Measurements from ENCODE around the gene CCR8. TPM values are rescaled to one million over a fixed set of nuclear protein-coding genes. Genes with fewer than 3 reads are reported as not detected.
"Not testable (repeated sequence)": the region's sequence is repeated elsewhere in the genome, so short reads cannot be mapped to it uniquely, and the experiment has no call there.

The CCR8 gene
- total RNA-seq, 1 experiment from 2014 or later: not detected

DNA sequence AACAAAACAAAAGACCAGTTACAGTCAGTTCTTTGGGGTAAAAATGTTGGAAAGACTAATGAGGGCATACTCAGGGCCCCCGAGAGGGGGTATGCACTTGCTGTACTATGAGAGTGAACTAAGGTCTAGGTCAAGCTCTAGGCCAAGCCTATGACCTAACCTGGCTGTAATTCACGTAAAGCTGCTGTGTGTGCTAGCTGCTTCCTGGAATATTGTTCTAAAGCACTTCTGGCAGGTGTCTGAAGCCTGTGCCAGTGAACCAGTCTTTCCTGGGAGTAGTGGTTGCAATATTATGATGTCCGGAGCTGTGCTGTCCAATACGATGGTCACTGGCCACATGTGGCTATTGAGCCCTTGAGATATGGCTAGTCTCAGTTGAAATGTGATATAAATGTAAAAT lies 36.5 kb upstream of the CCR8 start:
- DNase-seq (ENCODE audit: low read depth in 1 of 2, low spot score in 2 of 2): no peak
- no peak overlapping the region for H3K4me3 ChIP-seq
- H3K4me1 ChIP-seq (replicated peaks): peaks cover 10% of the 10 kb centered on the region
- no peaks in the 10 kb centered on the region for H3K9me3 ChIP-seq (replicated peaks)
- H3K27ac ChIP-seq: no peak overlapping the region
- no peaks in the 10 kb centered on the region for H3K27me3 ChIP-seq (replicated peaks)
- H3K36me3 ChIP-seq: no peaks in the 10 kb centered on the region

DNA sequence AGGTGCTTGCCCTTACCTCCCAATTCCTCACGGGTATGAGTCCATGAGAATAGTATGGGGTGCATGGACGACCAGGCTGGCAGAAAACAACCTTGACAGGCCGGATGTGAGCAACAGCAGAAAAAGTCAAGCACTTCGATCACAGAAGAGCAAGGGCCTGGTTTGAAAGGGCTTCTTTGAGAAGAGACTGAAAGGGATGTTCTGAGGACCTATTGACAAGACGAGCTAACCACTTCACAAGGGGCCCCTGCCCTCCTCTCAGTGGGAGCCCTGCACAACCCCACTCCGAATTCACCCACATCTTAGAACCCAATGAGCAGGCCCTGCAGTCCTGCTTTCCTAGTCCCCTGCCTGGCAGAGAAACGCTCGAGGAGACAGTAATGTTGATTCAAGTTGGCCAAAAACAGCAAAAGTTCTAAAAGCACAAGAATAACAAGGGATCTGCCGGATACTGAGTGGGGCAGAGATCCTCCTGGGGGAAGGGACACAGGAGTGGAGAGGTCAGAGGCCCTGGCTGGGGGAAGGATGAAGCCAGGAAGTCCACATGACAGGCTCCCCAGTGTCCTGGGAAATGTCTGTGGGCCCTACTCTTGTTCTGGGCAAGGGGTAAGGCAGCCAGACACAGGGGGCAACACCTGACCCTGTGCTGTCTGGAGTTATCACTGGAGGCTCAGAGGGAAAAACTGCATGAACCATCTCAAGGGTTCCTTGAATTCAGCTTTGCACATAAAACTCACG lies 34.9 kb upstream of the CCR8 start:
- H3K27me3 ChIP-seq (replicated peaks): no peaks in the 10 kb centered on the region

DNA sequence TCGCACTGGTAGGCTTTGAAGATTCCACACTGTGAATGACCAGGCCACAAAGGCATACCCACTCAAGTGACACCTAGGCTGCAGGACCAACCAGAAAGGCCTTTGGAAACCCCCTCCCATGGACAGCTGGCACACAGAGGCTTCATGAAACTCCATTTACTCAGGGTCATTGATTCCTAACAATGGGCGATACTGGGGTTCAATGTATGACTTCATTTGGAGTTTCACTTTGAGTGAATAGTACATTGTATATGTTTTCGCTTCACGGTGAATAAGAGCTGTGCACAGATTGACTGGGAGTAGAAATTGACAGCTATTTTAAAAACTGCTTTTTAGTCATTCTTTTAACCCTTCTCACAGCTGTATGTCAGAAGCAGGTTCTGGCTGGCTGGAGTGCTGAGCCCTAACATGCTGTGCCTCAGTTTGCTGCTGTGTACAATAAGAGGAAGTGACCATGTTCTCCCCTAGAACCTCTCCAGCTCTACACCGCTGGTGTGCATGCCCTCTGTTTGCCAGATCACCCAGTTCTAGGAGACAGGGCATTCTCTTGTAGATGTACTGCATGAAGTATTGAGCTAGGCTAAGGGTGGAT lies 34.2 kb upstream of the CCR8 start:
- Histone ChIP-seq H3K4me3 (no peak overlapping the region), H3K27ac (no peak overlapping the region), H3K27me3 (replicated peaks) (no peaks in the 10 kb centered on the region), H3K4me1 (replicated peaks) (peaks cover 4% of the 10 kb centered on the region), H3K36me3 (no peaks in the 10 kb centered on the region), H3K9me3 (replicated peaks) (no peaks in the 10 kb centered on the region)
- no peak for DNase-seq (ENCODE audit: low read depth in 1 of 2, low spot score in 2 of 2)

More for the DNA sequence above, 34.9 kb upstream of the CCR8 start:
- DNase-seq (ENCODE audit: low read depth in 1 of 2, low spot score in 2 of 2): no peak
- Histone ChIP-seq H3K9me3 (replicated peaks) (no peaks in the 10 kb centered on the region), H3K4me1 (replicated peaks) (peaks cover 10% of the 10 kb centered on the region), H3K27ac (no peak overlapping the region), H3K4me3 (no peak overlapping the region), H3K36me3 (no peaks in the 10 kb centered on the region)

DNA sequence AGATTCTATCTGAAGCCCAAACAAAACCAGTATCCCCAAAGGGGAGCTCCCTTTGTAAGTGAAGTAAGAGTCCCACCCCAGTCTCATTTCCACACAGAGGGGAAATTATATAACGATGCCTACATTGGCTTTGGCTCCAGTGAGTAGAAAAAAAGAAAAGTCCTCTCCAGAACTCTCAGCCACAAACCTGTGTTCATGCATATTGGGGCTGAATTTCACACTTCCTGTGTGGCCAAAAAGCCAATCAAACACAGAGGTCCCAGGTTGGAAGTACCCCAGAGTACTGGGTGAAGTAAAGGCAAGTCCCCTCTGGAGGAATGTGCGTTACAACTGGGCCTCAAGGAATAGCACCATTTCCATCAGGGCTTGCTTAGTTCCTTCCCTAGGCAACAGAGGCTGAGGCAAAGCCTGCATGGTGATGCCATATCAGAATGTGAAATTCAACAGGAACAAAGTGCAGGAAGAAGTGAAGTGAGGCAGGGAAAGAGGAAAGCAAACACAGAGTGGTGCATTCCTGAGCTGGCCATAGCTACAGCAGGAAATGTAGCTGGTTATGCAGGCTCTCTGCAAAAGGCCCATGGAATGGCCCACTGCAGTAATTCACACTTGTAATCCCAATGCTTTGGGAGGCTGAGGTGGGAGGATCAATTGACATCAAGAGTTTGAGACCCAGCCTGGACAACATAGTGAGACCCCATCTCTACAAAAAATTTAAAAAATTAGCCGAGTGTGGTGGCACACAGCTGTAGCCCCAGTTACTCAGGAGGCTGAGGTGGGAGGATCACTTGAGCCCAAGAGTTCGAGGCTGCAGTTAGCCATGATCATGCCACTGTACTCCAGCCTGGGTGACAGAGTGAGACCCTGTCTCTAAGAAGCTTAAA lies 33.1 kb upstream of the CCR8 start:
- Histone ChIP-seq H3K9me3 (replicated peaks) (no peaks in the 10 kb centered on the region), H3K4me1 (replicated peaks) (no peaks in the 10 kb centered on the region), H3K27me3 (replicated peaks) (no peaks in the 10 kb centered on the region), H3K36me3 (no peaks in the 10 kb centered on the region), H3K4me3 (no peak overlapping the region), H3K27ac (no peak overlapping the region)
- DNase-seq (ENCODE audit: low read depth in 1 of 2, low spot score in 2 of 2): no peak

DNA sequence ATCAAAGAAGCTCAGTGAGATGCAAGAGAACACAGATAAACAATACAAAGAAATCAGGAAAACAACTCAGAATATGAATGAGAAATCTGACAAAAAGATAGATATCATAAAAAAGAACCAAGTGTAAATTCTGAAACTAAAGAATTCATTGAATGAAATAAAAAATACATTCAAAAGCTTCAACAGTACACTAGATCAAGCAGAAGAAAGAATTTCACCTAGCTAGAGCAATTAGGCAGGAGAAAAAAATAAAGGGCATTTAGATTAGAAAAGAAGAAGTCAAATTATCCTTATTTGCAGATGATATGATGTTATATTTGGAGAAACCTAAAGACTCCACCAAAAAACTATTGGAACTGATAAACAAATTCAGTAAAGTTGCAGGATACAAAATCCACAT lies 30.2 kb upstream of the CCR8 start:
- Histone ChIP-seq H3K9me3 (replicated peaks) (no peaks in the 10 kb centered on the region), H3K27me3 (replicated peaks) (no peaks in the 10 kb centered on the region), H3K4me3 (no peak overlapping the region), H3K36me3 (no peaks in the 10 kb centered on the region), H3K4me1 (replicated peaks) (no peaks in the 10 kb centered on the region), H3K27ac (no peak overlapping the region)
- no peak for DNase-seq (ENCODE audit: low read depth in 1 of 2, low spot score in 2 of 2)

DNA sequence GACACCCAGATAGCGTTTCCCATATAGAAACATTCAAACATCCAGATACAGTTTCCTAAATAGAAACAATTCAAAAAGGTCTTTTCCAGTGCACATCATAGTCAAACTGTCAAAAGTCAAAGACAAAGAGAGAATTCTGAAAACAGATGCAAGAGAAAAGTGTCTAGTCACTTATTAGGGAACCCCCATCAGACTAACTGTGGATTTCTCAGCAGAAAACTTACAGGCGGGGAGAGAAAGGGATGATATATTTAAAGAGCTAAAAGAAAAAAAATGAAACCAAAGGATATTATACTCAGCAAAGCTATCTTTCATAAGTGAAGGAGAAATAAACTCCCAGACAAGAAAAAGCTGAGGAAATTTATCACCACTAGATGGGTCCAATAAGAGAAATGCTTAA lies 27.3 kb upstream of the CCR8 start:
- no peak for DNase-seq (ENCODE audit: low read depth in 1 of 2, low spot score in 2 of 2)
- H3K4me3 ChIP-seq: no peak overlapping the region
- no peaks in the 10 kb centered on the region for H3K9me3 ChIP-seq (replicated peaks)
- no peaks in the 10 kb centered on the region for H3K27me3 ChIP-seq (replicated peaks)
- H3K4me1 ChIP-seq (replicated peaks): no peaks in the 10 kb centered on the region
- no peaks in the 10 kb centered on the region for H3K36me3 ChIP-seq
- no peak overlapping the region for H3K27ac ChIP-seq

DNA sequence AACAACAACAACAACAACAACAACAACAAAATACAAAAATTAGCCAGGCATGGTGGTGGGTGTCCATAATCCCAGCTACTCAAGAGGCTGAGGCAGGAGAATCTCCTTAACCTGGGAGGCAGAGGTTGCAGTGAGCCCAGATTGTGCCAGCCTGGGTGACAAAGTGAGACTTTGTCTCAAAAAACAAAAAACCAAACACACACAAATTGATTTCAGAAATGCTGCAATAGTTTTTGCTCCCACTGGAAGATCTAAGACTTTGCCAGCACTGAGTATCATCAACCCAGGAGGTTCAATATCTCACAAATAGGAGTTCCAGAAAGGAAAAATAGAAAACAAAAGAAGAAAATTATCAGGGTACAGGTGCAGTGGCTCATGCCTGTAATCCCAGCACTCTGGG lies 16.2 kb upstream of the CCR8 start:
- DNase-seq (ENCODE audit: low read depth in 1 of 2, low spot score in 2 of 2): no peak
- H3K27ac ChIP-seq: no peak overlapping the region

DNA sequence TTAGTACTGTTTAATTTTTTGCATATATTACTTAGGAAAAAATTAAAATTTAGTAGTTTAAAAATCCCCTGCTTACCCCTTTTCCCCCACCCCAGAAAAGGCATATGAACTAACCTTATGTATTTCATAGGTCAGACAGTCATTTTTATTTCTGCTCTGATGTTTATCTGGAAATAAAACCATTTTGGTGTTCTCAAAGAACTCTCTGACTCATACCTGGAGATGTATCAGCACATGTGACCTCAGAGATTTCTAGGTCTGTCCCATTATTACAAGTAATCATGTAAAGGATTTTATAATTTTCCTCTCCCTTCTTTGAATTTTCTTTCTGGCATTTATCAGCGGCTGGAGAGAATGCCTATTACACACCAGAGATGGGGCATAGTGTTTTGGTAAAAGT lies 14.1 kb upstream of the CCR8 start:
- DNase-seq (ENCODE audit: low read depth in 1 of 2, low spot score in 2 of 2): no peak
- no peaks in the 10 kb centered on the region for H3K4me1 ChIP-seq (replicated peaks)
- H3K27me3 ChIP-seq (replicated peaks): no peaks in the 10 kb centered on the region
- no peaks in the 10 kb centered on the region for H3K36me3 ChIP-seq
- H3K4me3 ChIP-seq: no peak overlapping the region
- H3K27ac ChIP-seq: no peak overlapping the region
- H3K9me3 ChIP-seq (replicated peaks): no peaks in the 10 kb centered on the region

More for the DNA sequence above, 16.2 kb upstream of the CCR8 start:
- Histone ChIP-seq H3K27me3 (replicated peaks) (no peaks in the 10 kb centered on the region), H3K4me1 (replicated peaks) (no peaks in the 10 kb centered on the region), H3K4me3 (no peak overlapping the region), H3K9me3 (replicated peaks) (no peaks in the 10 kb centered on the region), H3K36me3 (no peaks in the 10 kb centered on the region)

DNA sequence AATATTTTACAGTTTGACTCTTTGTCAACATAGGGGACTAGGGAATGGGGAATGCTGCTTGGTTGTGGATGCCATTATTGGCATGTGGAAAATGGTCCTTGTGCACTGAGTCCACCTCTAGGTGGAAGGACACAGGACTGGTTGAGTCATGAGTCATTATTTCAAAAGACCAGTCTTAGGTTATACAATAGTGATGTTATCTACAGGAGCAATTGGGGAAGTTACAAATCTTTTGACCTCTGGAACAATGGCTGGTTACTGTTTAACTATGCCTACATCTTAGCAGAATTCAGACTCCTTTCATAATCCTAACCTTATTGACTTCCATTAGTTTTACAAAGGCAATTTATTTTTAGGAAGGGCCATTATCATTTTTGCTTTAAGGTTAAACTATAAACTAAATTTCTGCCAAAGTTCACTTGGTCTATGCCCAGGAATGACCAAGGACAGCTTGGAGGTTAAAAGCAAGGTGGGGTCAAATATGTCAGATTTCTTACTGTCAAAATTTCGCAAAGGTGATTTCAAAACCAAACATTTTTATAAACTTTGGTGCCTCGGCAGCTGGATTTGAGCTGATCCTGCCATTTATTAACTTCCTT lies 11.8 kb upstream of the CCR8 start:
- H3K4me1 ChIP-seq (replicated peaks): no peaks in the 10 kb centered on the region
- no peak for DNase-seq (ENCODE audit: low read depth in 1 of 2, low spot score in 2 of 2)
- H3K9me3 ChIP-seq (replicated peaks): no peaks in the 10 kb centered on the region
- no peak overlapping the region for H3K4me3 ChIP-seq
- H3K27ac ChIP-seq: no peak overlapping the region
- no peaks in the 10 kb centered on the region for H3K36me3 ChIP-seq
- H3K27me3 ChIP-seq (replicated peaks): no peaks in the 10 kb centered on the region

DNA sequence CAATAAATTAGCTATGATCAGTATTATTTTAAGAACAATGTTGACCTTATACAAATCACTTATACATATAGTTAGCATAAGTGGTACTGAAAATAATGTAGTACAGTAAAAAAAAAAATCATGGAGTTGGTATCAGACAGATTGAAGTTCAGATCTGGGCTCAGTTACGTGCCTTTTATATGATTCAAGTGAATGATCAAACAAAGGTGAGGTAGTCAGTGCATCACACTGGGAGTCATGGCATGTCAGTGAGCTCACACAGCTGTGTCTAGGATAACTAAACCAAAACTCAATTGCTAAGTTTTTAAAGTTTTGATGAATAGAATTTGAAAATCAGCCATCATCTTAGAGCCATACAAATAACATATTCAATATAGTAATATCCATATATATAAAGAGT lies 11.2 kb upstream of the CCR8 start:
- H3K9me3 ChIP-seq (replicated peaks): no peaks in the 10 kb centered on the region

DNA sequence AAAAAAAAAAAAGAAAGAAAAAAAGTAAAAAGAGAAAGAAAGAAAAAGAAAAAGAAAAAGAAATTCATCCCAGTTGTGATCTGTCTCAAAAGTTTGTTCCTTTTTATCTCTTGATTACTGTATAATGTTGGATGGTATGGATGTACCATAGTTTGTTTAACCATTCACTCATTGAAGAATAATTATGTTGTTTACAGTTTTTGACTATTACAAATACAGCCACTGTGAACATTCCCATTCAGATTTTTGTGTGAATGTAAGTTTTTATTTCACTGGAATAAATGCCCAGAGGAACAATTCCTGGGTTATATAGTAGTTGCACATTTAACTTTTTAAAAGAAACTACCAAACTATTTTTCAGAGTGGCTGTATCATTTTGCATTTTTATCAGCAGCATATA lies 10.3 kb upstream of the CCR8 start:
- Histone ChIP-seq H3K36me3 (no peaks in the 10 kb centered on the region), H3K27ac (no peak overlapping the region), H3K4me3 (no peak overlapping the region), H3K9me3 (replicated peaks) (no peaks in the 10 kb centered on the region), H3K4me1 (replicated peaks) (no peaks in the 10 kb centered on the region), H3K27me3 (replicated peaks) (no peaks in the 10 kb centered on the region)
- no peak for DNase-seq (ENCODE audit: low read depth in 1 of 2, low spot score in 2 of 2)

More for the DNA sequence above, 11.2 kb upstream of the CCR8 start:
- no peaks in the 10 kb centered on the region for H3K36me3 ChIP-seq
- no peaks in the 10 kb centered on the region for H3K27me3 ChIP-seq (replicated peaks)
- H3K27ac ChIP-seq: no peak overlapping the region
- no peak overlapping the region for H3K4me3 ChIP-seq
- H3K4me1 ChIP-seq (replicated peaks): no peaks in the 10 kb centered on the region
- DNase-seq (ENCODE audit: low read depth in 1 of 2, low spot score in 2 of 2): no peak

DNA sequence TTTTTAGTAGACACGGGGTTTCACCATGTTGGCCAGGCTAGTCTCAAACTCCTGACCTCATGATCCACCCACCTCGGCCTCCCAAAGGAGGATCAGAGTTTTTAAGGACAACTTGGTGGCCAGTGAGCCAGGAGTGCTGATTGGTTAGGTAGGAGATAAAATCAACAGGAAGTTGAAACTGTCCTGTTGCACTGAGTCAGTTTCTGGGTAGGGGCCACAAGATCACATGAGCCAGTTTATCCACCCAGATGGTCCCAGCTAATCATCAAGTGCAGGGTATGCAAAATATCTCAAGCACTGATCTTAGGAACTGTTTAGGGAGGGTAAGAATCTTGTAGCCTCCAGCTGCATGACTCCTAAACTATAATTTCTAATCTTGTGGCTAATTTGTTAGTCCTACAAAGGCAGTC lies 7.9 kb upstream of the CCR8 start:
- not testable (repeated sequence) for H3K9me3 ChIP-seq (replicated peaks); H3K27me3 ChIP-seq (replicated peaks); H3K4me1 ChIP-seq (replicated peaks); DNase-seq (ENCODE audit: low read depth in 1 of 2, low spot score in 2 of 2); H3K27ac ChIP-seq; H3K36me3 ChIP-seq; H3K4me3 ChIP-seq

DNA sequence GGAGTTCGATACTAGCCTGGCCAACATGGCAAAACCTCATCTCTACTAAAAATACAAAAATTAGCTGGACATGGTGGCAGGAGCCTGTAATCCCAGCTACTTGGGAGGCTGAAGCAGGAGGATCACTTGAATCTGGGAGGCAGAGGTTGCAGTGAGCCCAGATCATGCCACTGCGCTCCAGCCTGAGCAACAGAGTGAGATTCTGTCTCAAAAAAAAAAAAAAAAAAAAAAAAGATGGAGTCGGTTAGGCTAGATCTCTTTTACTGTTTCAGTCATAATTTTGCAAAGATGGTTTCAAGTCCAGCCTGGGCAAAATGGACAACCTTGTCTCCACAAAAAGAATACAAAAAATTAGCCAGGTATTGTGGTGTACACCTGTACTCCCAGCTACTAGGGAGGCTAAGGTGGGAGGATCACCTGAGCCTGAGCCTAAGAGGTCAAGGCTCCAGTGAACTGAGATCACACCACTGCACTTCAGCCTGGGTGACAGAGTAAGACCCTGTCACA lies 7.2 kb upstream of the CCR8 start:
- not testable (repeated sequence) for H3K27ac ChIP-seq; H3K27me3 ChIP-seq (replicated peaks); H3K36me3 ChIP-seq; H3K4me3 ChIP-seq; DNase-seq (ENCODE audit: low read depth in 1 of 2, low spot score in 2 of 2); H3K9me3 ChIP-seq (replicated peaks); H3K4me1 ChIP-seq (replicated peaks)

DNA sequence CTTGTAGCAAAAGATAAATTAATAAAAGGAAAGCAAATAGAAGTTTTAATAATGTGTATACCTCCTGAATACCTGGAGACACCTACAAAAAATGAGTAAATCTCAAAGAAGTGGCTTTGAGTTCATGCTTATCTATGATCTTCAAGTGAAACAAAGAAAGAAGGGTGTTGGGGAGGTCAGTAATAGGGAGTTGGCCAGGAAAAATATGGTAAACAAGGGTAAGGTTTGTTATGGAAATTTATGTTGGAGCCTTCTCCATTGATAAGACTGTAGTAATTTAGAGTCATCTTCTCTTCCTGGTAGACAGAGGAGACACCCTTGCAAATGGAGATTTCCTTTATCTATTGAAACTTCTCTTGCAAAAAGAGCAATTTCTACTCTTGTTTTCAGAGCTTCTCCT lies 6.6 kb upstream of the CCR8 start:
- Histone ChIP-seq H3K4me1 (replicated peaks) (no peaks in the 10 kb centered on the region), H3K27ac (no peak overlapping the region), H3K9me3 (replicated peaks) (no peaks in the 10 kb centered on the region), H3K36me3 (no peaks in the 10 kb centered on the region), H3K4me3 (no peak overlapping the region), H3K27me3 (replicated peaks) (no peaks in the 10 kb centered on the region)
- no peak for DNase-seq (ENCODE audit: low read depth in 1 of 2, low spot score in 2 of 2)

Data from SJSA1 (cell line).